GM12865 (cell line): ENCODE results near the gene ALOX12B.

Source experiments
- DNase-seq: peaks from one replicate; pipeline ENCODE4 v3.0.0; 2010; ENCODE audit warnings: low read depth
- H3K4me3 ChIP-seq: 2 replicates; pipeline ENCODE4 v1.5.1; 2011; ENCODE audit warnings: mild to moderate bottlenecking, low read depth, low read length, control low read depth
- TF ChIP-seq, protein P1 (sequence below): IDR thresholded peaks from 2 replicates; pipeline ENCODE4 v1.5.1; 2011; ENCODE audit warnings: low read length, control low read depth, low read depth, inconsistent platforms; ENCODE audit not compliant: insufficient read depth; ENCODE audit errors: missing control alignments

ALOX12B gene

DNA sequence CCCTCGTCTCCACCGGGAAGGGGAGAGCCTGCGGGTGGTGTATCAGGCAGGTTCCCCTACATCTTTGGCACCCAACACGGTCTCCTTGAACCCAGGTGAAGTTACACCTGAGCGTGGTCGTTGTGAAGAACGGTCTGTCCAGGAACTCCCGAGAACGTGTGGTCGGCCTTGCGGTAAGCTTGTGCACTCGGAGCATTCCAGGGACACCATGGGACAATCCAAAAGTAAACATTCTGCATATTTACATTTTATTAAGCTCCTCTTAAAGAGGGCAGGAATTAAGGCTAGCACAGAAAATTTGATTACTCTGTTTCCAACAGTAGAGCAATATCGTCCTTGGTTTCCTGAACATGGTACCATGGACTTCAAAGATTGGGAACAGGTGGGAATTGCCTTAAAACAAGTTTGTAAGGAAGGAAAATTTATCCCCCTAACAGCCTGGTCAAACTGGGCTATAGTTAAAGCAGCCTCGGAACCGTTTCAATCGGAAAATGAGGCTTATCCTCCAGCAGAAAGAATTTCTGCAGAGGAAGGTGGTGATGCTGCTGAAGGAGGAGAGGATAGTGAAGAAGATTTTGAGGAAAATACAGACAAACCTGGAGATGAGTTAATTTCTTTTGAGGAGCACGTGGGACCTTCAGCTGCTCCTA is 30.4 kb downstream of the ALOX12B start:
- DNase-seq = no peak
- TF ChIP-seq, protein P1, sequence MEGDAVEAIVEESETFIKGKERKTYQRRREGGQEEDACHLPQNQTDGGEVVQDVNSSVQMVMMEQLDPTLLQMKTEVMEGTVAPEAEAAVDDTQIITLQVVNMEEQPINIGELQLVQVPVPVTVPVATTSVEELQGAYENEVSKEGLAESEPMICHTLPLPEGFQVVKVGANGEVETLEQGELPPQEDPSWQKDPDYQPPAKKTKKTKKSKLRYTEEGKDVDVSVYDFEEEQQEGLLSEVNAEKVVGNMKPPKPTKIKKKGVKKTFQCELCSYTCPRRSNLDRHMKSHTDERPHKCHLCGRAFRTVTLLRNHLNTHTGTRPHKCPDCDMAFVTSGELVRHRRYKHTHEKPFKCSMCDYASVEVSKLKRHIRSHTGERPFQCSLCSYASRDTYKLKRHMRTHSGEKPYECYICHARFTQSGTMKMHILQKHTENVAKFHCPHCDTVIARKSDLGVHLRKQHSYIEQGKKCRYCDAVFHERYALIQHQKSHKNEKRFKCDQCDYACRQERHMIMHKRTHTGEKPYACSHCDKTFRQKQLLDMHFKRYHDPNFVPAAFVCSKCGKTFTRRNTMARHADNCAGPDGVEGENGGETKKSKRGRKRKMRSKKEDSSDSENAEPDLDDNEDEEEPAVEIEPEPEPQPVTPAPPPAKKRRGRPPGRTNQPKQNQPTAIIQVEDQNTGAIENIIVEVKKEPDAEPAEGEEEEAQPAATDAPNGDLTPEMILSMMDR = no peak
- no peak overlapping the region for H3K4me3 ChIP-seq

- TF ChIP-seq, protein P1 = no peak
- no peak overlapping the region for H3K4me3 ChIP-seq
- peak; percentile 71 for DNase-seq
Observed at GRCh38 chr17:8056232-8056975, 31.1 kb downstream of the ALOX12B start.

- no peak for DNase-seq
- H3K4me3 ChIP-seq = no peak overlapping the region
- TF ChIP-seq, protein P1 = no peak
Observed at GRCh38 chr17:8055851-8056231, 31.7 kb downstream of the ALOX12B start.

- no peak overlapping the region for H3K4me3 ChIP-seq
- TF ChIP-seq, protein P1 = no peak
- DNase-seq = no peak
Observed at GRCh38 chr17:8053600-8053999, 33.9 kb downstream of the ALOX12B start.

- H3K4me3 ChIP-seq = no peak overlapping the region
- no peak for DNase-seq
- TF ChIP-seq, protein P1 = no peak
Observed at GRCh38 chr17:8052256-8053252, 35.0 kb downstream of the ALOX12B start.

DNA sequence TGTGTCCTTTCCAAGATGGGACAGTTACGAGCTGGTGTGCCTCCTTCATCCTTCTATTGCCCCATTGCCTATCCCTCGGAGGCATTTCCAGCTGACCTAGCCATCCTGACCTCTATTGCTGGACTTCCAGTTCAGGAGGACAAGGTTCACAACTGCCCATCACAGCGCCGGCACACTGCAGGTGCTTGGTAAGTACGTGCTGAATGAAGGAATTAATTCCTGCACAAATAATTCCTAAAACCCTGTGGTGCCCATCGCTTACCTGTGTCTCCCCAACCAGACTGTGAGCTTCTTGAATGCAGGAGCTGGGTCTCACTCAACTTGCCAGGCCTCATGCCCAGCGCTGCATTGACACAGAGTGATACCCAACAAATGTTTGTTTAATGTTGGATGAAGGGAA is 35.7 kb downstream of the ALOX12B start:
- no peak overlapping the region for H3K4me3 ChIP-seq
- DNase-seq = no peak
- TF ChIP-seq, protein P1 = no peak
